Measurements from ENCODE around the gene TJP3. TPM values are rescaled to one million over a fixed set of nuclear protein-coding genes. Genes with fewer than 3 reads are reported as not detected.

TJP3 gene
- total RNA-seq, 2 experiments from 2014 or later: 8.2 to 9.0 TPM

DNA sequence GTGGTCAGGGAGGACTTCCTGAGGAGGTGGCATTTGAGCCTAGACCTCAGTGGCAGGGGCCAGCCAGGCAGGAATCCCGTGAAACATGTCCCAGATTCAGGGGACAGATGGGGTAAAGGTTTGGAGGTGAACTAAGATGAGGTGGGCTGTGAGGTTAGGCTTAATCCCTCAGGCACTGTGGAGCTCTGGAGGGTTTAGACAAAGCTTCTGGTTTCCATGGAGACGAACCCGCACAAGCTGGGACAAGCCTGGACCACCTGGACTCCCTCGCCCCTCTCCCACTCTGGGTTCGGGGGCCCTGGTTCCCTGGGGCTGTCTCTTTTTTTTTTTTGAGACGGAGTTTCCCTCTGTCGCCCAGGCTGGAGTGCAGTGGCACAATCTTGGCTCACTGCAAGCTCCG is 15.7 kb downstream of the TJP3 start:
- H3K9me3 Mint-ChIP-seq: no peaks in the 10 kb centered on the region
- intact Hi-C loops (cut with DNase I, micrococcal nuclease): loop anchor here in 1 of 2 experiments (2.0 kb wide), 1 partner anchor 37 kb away; the partner anchor contains the start of gene APBA3
- TF ChIP-seq, protein P1, sequence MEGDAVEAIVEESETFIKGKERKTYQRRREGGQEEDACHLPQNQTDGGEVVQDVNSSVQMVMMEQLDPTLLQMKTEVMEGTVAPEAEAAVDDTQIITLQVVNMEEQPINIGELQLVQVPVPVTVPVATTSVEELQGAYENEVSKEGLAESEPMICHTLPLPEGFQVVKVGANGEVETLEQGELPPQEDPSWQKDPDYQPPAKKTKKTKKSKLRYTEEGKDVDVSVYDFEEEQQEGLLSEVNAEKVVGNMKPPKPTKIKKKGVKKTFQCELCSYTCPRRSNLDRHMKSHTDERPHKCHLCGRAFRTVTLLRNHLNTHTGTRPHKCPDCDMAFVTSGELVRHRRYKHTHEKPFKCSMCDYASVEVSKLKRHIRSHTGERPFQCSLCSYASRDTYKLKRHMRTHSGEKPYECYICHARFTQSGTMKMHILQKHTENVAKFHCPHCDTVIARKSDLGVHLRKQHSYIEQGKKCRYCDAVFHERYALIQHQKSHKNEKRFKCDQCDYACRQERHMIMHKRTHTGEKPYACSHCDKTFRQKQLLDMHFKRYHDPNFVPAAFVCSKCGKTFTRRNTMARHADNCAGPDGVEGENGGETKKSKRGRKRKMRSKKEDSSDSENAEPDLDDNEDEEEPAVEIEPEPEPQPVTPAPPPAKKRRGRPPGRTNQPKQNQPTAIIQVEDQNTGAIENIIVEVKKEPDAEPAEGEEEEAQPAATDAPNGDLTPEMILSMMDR (IDR thresholded peaks at IDR 0.05): no peak
- H3K27me3 Mint-ChIP-seq: peaks cover 8% of the 10 kb centered on the region
- DNase-seq (no peak), ATAC-seq (ENCODE audit: poor library complexity) (no peak)
- Histone ChIP-seq H3K27ac (ENCODE audit: low read depth in 1 of 2, low read length in 2 of 2) (no peak overlapping the region), H3K9me3 (ENCODE audit: control insufficient read depth in 1 of 2, insufficient read depth in 1 of 2, low read length in 2 of 2) (peaks cover 0 to 5% of the 10 kb centered on the region in 2 experiments), H3K27me3 (ENCODE audit: control insufficient read depth in 1 of 2, insufficient read depth in 2 of 2, low read length in 2 of 2) (peaks cover 14 to 15% of the 10 kb centered on the region in 2 experiments), H3K4me3 (ENCODE audit: low read length) (no peak overlapping the region), H3K4me1 (ENCODE audit: insufficient read depth, low read length) (peaks cover 33% of the 10 kb centered on the region), H3K36me3 (ENCODE audit: insufficient read depth, low read length) (no peaks in the 10 kb centered on the region)
- H3K27ac Mint-ChIP-seq: no peak overlapping the region
- no peak overlapping the region for H3K4me3 Mint-ChIP-seq
- H3K36me3 Mint-ChIP-seq (ENCODE audit: low read depth): no peaks in the 10 kb centered on the region
- H3K4me1 Mint-ChIP-seq (ENCODE audit: low read depth): peaks cover 4% of the 10 kb centered on the region
- ChIA-PET POLR2A (no interaction called here), CTCF (interaction anchor here (0.7 kb wide), 1 partner anchor 416 kb away, joined by 3 read pairs; no protein-coding TSS in a partner anchor)

DNA sequence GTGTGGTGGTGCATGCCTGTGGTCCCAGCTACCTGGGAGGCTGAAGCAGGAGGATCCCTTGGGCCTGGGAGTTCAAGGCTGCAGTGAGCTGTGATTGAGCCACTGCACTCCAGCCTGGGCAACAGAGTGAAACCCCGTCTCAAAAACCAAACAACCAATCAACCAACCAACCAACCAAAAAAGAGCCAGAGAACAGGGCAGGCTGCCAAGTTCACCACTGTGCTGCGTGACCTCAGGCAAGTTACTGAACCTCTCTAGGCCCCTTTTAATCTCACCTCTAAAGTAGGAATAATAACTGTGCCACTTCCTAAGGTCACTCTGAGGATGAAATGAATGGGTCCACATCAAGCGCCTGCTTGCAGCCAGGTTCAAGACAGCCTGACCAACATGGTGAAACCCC is 16.9 kb downstream of the TJP3 start:
- H3K4me1 Mint-ChIP-seq (ENCODE audit: low read depth): peaks cover 4% of the 10 kb centered on the region
- ATAC-seq (ENCODE audit: poor library complexity) (no peak), DNase-seq (no peak)
- no peak overlapping the region for H3K4me3 Mint-ChIP-seq
- Histone ChIP-seq H3K4me1 (ENCODE audit: insufficient read depth, low read length) (peaks cover 32% of the 10 kb centered on the region), H3K27me3 (ENCODE audit: control insufficient read depth in 1 of 2, insufficient read depth in 2 of 2, low read length in 2 of 2) (peaks cover 10 to 12% of the 10 kb centered on the region in 2 experiments), H3K9me3 (ENCODE audit: control insufficient read depth in 1 of 2, insufficient read depth in 1 of 2, low read length in 2 of 2) (peaks cover 0 to 5% of the 10 kb centered on the region in 2 experiments), H3K27ac (ENCODE audit: low read depth in 1 of 2, low read length in 2 of 2) (no peak overlapping the region), H3K4me3 (ENCODE audit: low read length) (no peak overlapping the region), H3K36me3 (ENCODE audit: insufficient read depth, low read length) (no peaks in the 10 kb centered on the region)
- TF ChIP-seq, protein P1 (IDR thresholded peaks at IDR 0.05): no peak
- H3K9me3 Mint-ChIP-seq: no peaks in the 10 kb centered on the region
- H3K27ac Mint-ChIP-seq: no peak overlapping the region
- H3K36me3 Mint-ChIP-seq (ENCODE audit: low read depth): no peaks in the 10 kb centered on the region
- intact Hi-C loops (cut with DNase I, micrococcal nuclease): no loop called here
- POLR2A ChIA-PET: interaction anchor here (1.1 to 2.0 kb wide), 2 partner anchors 37 kb away, joined by 3 to 8 read pairs; partner anchors contain the start of gene MRPL54
- peaks cover 4% of the 10 kb centered on the region for H3K27me3 Mint-ChIP-seq
- CTCF ChIA-PET: no interaction called here

DNA sequence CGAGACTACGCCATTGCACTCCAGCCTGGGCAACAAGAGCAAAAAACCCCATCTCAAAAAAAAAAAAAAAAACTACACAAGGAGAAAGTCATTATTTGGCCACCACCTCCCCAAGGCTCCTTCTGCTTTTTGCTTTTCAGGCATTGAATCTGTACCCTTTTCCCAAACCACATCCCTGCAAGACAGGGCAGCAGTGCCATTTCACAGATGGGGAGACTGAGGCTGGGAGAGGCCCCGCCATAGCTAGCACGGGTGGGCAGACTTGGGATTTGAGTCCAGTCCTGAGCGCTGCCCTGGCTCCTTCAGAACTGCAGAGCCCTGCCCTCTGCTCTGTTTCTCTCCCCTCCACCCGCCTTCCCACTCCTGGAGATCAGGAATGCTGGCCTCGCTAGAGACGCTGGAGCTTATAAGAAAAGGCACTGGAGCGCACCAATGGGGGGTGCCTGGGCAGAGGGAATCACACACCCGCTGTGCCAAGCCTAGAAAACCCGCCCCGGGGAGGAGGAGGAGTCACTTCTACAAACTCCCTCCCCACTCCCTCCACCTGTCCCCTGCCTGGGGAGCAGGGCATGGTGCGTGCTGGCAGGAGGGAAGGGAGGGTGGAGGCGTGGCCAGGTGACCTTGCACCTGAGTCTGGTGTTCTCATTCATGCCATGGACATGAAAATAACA is 17.6 kb downstream of the TJP3 start:
- peaks cover 4% of the 10 kb centered on the region for H3K4me1 Mint-ChIP-seq (ENCODE audit: low read depth)
- no peaks in the 10 kb centered on the region for H3K9me3 Mint-ChIP-seq
- Histone ChIP-seq H3K27me3 (ENCODE audit: control insufficient read depth in 1 of 2, insufficient read depth in 2 of 2, low read length in 2 of 2) (peaks cover 5 to 10% of the 10 kb centered on the region in 2 experiments), H3K9me3 (ENCODE audit: control insufficient read depth in 1 of 2, insufficient read depth in 1 of 2, low read length in 2 of 2) (peaks cover 0 to 5% of the 10 kb centered on the region in 2 experiments), H3K36me3 (ENCODE audit: insufficient read depth, low read length) (no peaks in the 10 kb centered on the region), H3K27ac (ENCODE audit: low read depth in 1 of 2, low read length in 2 of 2) (no peak overlapping the region), H3K4me1 (ENCODE audit: insufficient read depth, low read length) (peaks cover 25% of the 10 kb centered on the region), H3K4me3 (ENCODE audit: low read length) (no peak overlapping the region)
- no peak overlapping the region for H3K27ac Mint-ChIP-seq
- no peaks in the 10 kb centered on the region for H3K36me3 Mint-ChIP-seq (ENCODE audit: low read depth)
- TF ChIP-seq, protein P1 (IDR thresholded peaks at IDR 0.05): no peak
- no peak for DNase-seq
- intact Hi-C loops (cut with DNase I, micrococcal nuclease): no loop called here
- peaks cover 4% of the 10 kb centered on the region for H3K27me3 Mint-ChIP-seq
- ChIA-PET POLR2A (interaction anchor here (1.1 to 2.0 kb wide), 2 partner anchors 37 to 38 kb away, joined by 3 to 8 read pairs; partner anchors contain the start of gene MRPL54), CTCF (no interaction called here)
- H3K4me3 Mint-ChIP-seq: no peak overlapping the region
- no peak for ATAC-seq (ENCODE audit: poor library complexity)

All from CD4-positive, alpha-beta T cell (primary cell).